Measurements from ENCODE around the gene ZNF639. TPM values are rescaled to one million over a fixed set of nuclear protein-coding genes. Genes with fewer than 3 reads are reported as not detected.

ZNF639 gene
- total RNA-seq, 1 donor from 2014 or later, result 28.9 TPM

- TF ChIP-seq CTCF (IDR thresholded peaks at IDR 0.05), result no peak
Measured at GRCh38 chr3:179355996-179356395, 33.2 kb downstream of the ZNF639 start.

DNA sequence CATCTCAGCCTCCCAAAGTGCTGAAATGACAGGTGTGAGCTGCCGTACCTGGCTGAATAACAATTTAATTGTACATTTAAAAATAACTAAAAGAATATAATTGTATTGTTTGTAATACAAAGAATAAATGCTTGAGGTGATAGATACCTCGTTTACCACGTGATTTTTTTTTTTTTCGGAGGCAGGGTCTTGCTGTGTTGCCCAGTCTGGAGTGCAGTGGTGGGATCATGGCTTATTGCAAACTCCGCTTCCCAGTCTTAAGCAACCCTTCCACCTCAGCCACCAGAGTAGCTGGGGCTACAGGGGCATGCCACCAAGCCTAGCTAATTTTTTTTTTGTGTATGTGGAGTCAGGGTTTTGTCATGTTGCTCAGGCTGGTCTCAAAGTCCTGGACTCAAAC is 40.5 kb downstream of the ZNF639 start:
- no peak for DNase-seq
- TF ChIP-seq CTCF (IDR thresholded peaks at IDR 0.05), result no peak
- Histone ChIP-seq H3K27me3 (no peaks in the 10 kb centered on the region), H3K27ac (no peak overlapping the region), H3K36me3 (peaks cover 98% of the 10 kb centered on the region), H3K4me1 (no peaks in the 10 kb centered on the region), H3K9me3 (no peaks in the 10 kb centered on the region), H3K4me3 (no peak overlapping the region)
- no peak for ATAC-seq
- intact Hi-C loops (cut with DNase I), result no loop called here

More at GRCh38 chr3:179355996-179356395, 33.2 kb downstream of the ZNF639 start:
- Histone ChIP-seq H3K4me3 (no peak overlapping the region), H3K27ac (no peak overlapping the region), H3K4me1 (no peaks in the 10 kb centered on the region), H3K36me3 (peaks cover 96% of the 10 kb centered on the region), H3K27me3 (no peaks in the 10 kb centered on the region), H3K9me3 (no peaks in the 10 kb centered on the region)
- ATAC-seq (no peak), DNase-seq (no peak)
- intact Hi-C loops (cut with DNase I), result no loop called here

DNA sequence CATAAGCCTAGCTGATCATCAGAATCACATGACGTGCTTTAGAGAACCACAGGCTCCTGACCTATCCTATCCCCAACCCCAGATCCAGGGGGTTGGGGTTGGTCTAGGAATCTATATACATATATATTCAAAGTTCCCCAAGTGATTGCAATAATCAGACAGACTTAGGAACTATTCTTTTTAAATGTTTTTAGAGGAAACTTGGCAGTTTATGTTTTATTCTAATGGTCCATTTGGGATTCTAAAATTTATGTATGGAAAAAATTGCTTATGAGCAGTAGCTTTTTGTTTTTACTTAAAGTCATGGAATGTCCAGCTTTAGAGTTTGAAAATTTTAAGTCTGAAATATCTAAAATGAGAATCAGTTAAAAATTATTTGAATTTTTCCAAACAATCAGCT is 46.8 kb downstream of the ZNF639 start:
- TF ChIP-seq CTCF (IDR thresholded peaks at IDR 0.05), result no peak
- intact Hi-C loops (cut with DNase I), result no loop called here
- Histone ChIP-seq H3K4me1 (no peaks in the 10 kb centered on the region), H3K36me3 (peaks cover 87% of the 10 kb centered on the region), H3K27me3 (no peaks in the 10 kb centered on the region), H3K27ac (no peak overlapping the region), H3K9me3 (no peaks in the 10 kb centered on the region), H3K4me3 (no peak overlapping the region)
- no peak for ATAC-seq
- no peak for DNase-seq

GRCh38 chr3:179373938-179374337 is 51.1 kb downstream of the ZNF639 start:
- Histone ChIP-seq H3K9me3 (no peaks in the 10 kb centered on the region), H3K4me1 (no peaks in the 10 kb centered on the region), H3K4me3 (no peak overlapping the region), H3K36me3 (peaks cover 82% of the 10 kb centered on the region), H3K27me3 (no peaks in the 10 kb centered on the region), H3K27ac (no peak overlapping the region)
- no peak for ATAC-seq
- no peak for TF ChIP-seq CTCF (IDR thresholded peaks at IDR 0.05)
- DNase-seq, result no peak
- intact Hi-C loops (cut with DNase I), result no loop called here

- Histone ChIP-seq H3K27ac (no peak overlapping the region), H3K4me1 (no peaks in the 10 kb centered on the region), H3K27me3 (no peaks in the 10 kb centered on the region), H3K36me3 (peaks cover 82% of the 10 kb centered on the region), H3K9me3 (no peaks in the 10 kb centered on the region), H3K4me3 (no peak overlapping the region)
- no peak for ATAC-seq
- intact Hi-C loops (cut with DNase I), result no loop called here
- TF ChIP-seq CTCF (IDR thresholded peaks at IDR 0.05), result no peak
- DNase-seq, result no peak
Measured at GRCh38 chr3:179375091-179375999, 52.5 kb downstream of the ZNF639 start.
